Coronary artery (tissue), 2 donors: Measurements from ENCODE around the gene RASL11B.

Source experiments
- DNase-seq: peaks from one replicate; pipeline ENCODE4 v3.0.0-alpha.2; 2017; ENCODE audit warnings: low spot score
- H3K27ac ChIP-seq, 2 donors: fragments of 200-600 bp; sonication (generic); one replicate each; pipeline ENCODE4 v1.5.1; 2016 to 2019
- H3K4me3 ChIP-seq: fragments of 200-600 bp; sonication (generic); 2 replicates; pipeline ENCODE4 v1.5.1; 2016; ENCODE audit warnings: mild to moderate bottlenecking, moderate library complexity
- TF ChIP-seq, protein P1 (sequence below): fragments of 200-600 bp; sonication (generic); IDR thresholded peaks from one replicate; pipeline ENCODE4 v1.5.1; 2019; ENCODE audit warnings: antibody characterized with exemption

Gene RASL11B

GRCh38 chr4:52837716-52838558 is 24.2 kb upstream of the RASL11B start:
- DNase-seq, result no peak
- no peak overlapping the region for H3K27ac ChIP-seq
- TF ChIP-seq, protein P1, sequence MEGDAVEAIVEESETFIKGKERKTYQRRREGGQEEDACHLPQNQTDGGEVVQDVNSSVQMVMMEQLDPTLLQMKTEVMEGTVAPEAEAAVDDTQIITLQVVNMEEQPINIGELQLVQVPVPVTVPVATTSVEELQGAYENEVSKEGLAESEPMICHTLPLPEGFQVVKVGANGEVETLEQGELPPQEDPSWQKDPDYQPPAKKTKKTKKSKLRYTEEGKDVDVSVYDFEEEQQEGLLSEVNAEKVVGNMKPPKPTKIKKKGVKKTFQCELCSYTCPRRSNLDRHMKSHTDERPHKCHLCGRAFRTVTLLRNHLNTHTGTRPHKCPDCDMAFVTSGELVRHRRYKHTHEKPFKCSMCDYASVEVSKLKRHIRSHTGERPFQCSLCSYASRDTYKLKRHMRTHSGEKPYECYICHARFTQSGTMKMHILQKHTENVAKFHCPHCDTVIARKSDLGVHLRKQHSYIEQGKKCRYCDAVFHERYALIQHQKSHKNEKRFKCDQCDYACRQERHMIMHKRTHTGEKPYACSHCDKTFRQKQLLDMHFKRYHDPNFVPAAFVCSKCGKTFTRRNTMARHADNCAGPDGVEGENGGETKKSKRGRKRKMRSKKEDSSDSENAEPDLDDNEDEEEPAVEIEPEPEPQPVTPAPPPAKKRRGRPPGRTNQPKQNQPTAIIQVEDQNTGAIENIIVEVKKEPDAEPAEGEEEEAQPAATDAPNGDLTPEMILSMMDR, result no peak
- H3K4me3 ChIP-seq, result no peak overlapping the region

GRCh38 chr4:52838729-52839586 is 23.2 kb upstream of the RASL11B start:
- Histone ChIP-seq H3K27ac (no peak overlapping the region), H3K4me3 (no peak overlapping the region)
- no peak for DNase-seq
- TF ChIP-seq, protein P1, result no peak

DNA sequence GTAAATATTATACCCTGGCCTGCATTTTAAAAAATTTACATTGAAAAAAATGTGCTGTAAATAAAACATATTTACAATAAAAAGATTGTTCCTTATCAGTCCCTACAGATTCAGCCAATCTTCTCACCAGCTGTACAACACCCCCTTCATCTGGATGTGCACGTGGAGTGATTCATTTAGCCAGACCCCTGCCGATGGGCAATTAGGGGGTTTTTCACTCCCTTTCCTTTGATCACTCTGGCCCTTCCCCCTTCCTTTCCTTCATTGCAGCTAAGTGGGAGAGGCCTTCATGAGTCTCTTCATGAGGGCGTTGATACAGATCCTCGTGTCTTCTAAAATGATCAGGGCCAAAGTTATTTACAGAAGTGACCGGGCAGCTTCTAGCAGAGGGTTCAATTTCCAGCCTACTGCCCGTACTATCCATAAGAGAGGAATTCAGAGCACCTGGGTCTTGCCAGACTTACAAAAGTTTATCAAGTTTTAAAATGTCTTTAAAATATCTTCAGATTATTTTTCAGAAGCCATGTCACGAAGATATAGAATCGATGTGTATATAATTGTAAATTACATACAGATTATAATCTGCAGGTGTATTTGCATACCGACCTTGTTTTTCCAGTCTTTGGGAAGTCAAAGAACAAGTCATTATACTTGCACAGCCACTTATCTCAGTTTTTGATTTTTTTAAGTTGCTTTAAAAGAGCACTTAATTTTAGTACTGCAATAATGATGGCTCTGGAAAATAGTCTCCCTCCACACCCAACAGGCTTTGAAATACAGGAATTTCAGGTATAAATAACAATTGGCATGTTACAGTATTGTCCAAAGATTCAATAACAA is 21.4 kb upstream of the RASL11B start:
- no peak for DNase-seq
- Histone ChIP-seq H3K4me3 (no peak overlapping the region), H3K27ac (no peak overlapping the region)
- TF ChIP-seq, protein P1, result no peak

- no peak overlapping the region for H3K27ac ChIP-seq
- TF ChIP-seq, protein P1, result no peak
- DNase-seq, result no peak
- peak overlapping the region; percentile 26 for H3K4me3 ChIP-seq
Observed at GRCh38 chr4:52841682-52842456, 20.2 kb upstream of the RASL11B start.

DNA sequence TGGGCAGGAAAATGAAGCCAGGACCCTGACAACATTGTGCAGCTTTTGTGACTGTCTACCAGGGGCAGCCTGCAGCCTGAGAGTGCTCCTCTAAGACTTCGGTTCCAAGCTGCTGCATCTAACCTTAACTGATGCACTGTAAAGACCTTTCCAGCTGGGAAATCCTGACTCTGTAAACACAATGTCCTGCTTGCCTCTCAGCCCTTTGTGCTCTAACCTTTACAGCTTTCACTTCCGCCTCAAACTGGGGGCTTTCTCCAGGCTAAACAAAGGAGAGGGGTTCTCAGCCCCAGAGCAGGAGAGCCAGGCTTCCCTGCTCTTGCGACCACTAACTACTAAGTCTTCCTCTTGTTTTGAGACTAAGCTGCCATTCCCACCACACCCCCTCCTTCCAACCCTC is 19.3 kb upstream of the RASL11B start:
- no peak for DNase-seq
- Histone ChIP-seq H3K27ac (no peak overlapping the region), H3K4me3 (no peak overlapping the region)
- TF ChIP-seq, protein P1, result no peak

DNA sequence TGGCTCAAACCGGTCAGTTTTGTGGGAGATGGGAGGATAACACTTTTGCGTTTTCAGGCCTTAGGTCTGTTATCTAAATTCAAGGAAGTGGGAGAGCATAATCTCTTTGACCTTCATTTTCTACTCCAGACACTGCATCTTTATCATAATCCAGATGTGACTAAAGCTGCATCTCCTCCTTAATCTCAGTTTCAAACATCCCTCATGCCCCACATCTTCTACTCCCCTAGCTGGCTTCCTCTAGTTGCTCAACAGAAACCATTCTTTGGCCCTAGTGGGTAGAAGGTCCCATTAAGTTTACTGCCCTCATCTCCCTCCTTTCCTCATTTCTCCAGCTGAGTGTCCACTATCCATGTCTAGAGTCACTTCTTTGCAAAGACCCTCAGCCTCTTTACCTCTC is 18.8 kb upstream of the RASL11B start:
- Histone ChIP-seq H3K27ac (no peak overlapping the region), H3K4me3 (no peak overlapping the region)
- DNase-seq, result no peak
- TF ChIP-seq, protein P1, result no peak
